ENCODE results near the gene SUN1. TPM values are rescaled to one million over a fixed set of nuclear protein-coding genes. Genes with fewer than 3 reads are reported as not detected.

The SUN1 gene
- total RNA-seq, 1 donor from 2014 or later, result 99.9 TPM

GRCh38 chr7:875476-876076 lies 43.3 kb downstream of the SUN1 start:
- H3K9me3 Mint-ChIP-seq, result no peaks in the 10 kb centered on the region
- DNase-seq (ENCODE audit: low read depth, low spot score), result no peak
- H3K27me3 Mint-ChIP-seq (ENCODE audit: low read depth), result no peaks in the 10 kb centered on the region
- peaks cover 25% of the 10 kb centered on the region for H3K4me1 Mint-ChIP-seq
- peaks cover 24% of the 10 kb centered on the region for H3K36me3 Mint-ChIP-seq (ENCODE audit: low read depth)
- H3K27ac Mint-ChIP-seq (ENCODE audit: unreplicated experiment), result no peak overlapping the region
- no peak for TF ChIP-seq CTCF (conservative IDR thresholded peaks at IDR 0.05)
- H3K4me3 Mint-ChIP-seq, result peak overlapping the region; percentile 79

- Mint-ChIP-seq H3K9me3 (no peaks in the 10 kb centered on the region), H3K4me3 (peak within 1 kb of the TSS; percentile 91), H3K4me1 (peaks cover 26% of the 10 kb centered on the region), H3K27ac (ENCODE audit: unreplicated experiment) (peak within 1 kb of the TSS; percentile 93), H3K36me3 (ENCODE audit: low read depth) (peaks cover 23% of the 10 kb centered on the region), H3K27me3 (ENCODE audit: low read depth) (no peaks in the 10 kb centered on the region)
- DNase-seq (ENCODE audit: low read depth, low spot score), result peak; percentile 97
- peak; percentile 32 for TF ChIP-seq CTCF (conservative IDR thresholded peaks at IDR 0.05)
These were observed 44.0 kb downstream of the SUN1 start, which contains the start of gene GET4 for GRCh38 chr7:876077-876971. Gene GET4, plus strand, starts transcription at chr7:876554. Its CDS starts 92 bp downstream, at chr7:876646.

- TF ChIP-seq CTCF (conservative IDR thresholded peaks at IDR 0.05), result no peak
- Mint-ChIP-seq H3K4me1 (peaks cover 29% of the 10 kb centered on the region), H3K36me3 (ENCODE audit: low read depth) (peaks cover 23% of the 10 kb centered on the region), H3K27me3 (ENCODE audit: low read depth) (no peaks in the 10 kb centered on the region), H3K9me3 (no peaks in the 10 kb centered on the region), H3K27ac (ENCODE audit: unreplicated experiment) (peak overlapping the region; percentile 93), H3K4me3 (peak overlapping the region; percentile 91)
- DNase-seq (ENCODE audit: low read depth, low spot score), result no peak
These were observed 44.7 kb downstream of the SUN1 start for GRCh38 chr7:876972-877311.

- TF ChIP-seq CTCF (conservative IDR thresholded peaks at IDR 0.05), result no peak
- Mint-ChIP-seq H3K4me3 (peak overlapping the region; percentile 91), H3K4me1 (peaks cover 31% of the 10 kb centered on the region), H3K9me3 (no peaks in the 10 kb centered on the region), H3K27ac (ENCODE audit: unreplicated experiment) (peak overlapping the region; percentile 29), H3K36me3 (ENCODE audit: low read depth) (peaks cover 17% of the 10 kb centered on the region), H3K27me3 (ENCODE audit: low read depth) (no peaks in the 10 kb centered on the region)
- DNase-seq (ENCODE audit: low read depth, low spot score), result no peak
These were observed 45.3 kb downstream of the SUN1 start for GRCh38 chr7:877312-878232.

GRCh38 chr7:879093-879492 lies 46.8 kb downstream of the SUN1 start:
- Mint-ChIP-seq H3K27ac (ENCODE audit: unreplicated experiment) (no peak overlapping the region), H3K4me1 (peaks cover 25% of the 10 kb centered on the region), H3K9me3 (no peaks in the 10 kb centered on the region), H3K4me3 (peak overlapping the region; percentile 87), H3K27me3 (ENCODE audit: low read depth) (no peaks in the 10 kb centered on the region), H3K36me3 (ENCODE audit: low read depth) (peaks cover 5% of the 10 kb centered on the region)
- TF ChIP-seq CTCF (conservative IDR thresholded peaks at IDR 0.05), result no peak
- DNase-seq (ENCODE audit: low read depth, low spot score), result no peak
